ENCODE measurements around the gene SOX8.

DNA sequence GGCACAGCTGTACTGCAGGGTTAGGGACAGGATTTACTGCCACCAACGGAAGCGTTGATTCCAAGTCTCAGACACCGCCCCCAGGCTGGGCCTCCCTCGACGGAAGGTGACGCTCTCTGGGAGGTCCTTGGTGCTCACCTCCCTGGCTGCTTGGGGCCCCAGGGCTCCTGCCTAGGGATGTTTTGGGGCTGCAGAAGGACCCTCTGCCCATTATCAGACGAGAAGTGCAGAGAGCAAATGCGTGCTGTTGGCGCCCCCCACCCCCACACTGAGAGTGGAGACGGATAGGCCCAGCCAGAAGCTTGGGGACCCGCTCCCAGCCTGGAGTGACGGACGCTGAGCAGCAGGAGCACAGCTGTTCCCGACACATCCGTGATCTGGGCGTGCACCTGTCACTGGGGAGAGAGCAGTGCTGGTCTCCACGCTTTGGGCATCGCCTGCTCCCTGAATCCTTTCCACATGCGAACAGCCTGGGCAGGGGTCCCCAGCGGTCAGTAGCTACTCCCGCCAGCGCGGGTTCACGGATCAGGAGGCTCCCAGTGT is 5.1 kb upstream of the SOX8 start:
- TF ChIP-seq, protein P1, sequence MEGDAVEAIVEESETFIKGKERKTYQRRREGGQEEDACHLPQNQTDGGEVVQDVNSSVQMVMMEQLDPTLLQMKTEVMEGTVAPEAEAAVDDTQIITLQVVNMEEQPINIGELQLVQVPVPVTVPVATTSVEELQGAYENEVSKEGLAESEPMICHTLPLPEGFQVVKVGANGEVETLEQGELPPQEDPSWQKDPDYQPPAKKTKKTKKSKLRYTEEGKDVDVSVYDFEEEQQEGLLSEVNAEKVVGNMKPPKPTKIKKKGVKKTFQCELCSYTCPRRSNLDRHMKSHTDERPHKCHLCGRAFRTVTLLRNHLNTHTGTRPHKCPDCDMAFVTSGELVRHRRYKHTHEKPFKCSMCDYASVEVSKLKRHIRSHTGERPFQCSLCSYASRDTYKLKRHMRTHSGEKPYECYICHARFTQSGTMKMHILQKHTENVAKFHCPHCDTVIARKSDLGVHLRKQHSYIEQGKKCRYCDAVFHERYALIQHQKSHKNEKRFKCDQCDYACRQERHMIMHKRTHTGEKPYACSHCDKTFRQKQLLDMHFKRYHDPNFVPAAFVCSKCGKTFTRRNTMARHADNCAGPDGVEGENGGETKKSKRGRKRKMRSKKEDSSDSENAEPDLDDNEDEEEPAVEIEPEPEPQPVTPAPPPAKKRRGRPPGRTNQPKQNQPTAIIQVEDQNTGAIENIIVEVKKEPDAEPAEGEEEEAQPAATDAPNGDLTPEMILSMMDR (IDR thresholded peaks at IDR 0.05), result no peak
- TF ChIP-seq POLR2A (IDR thresholded peaks at IDR 0.05), result no peak
